SK-N-SH (cell line): ENCODE results near the gene RAD51B. TPM values are rescaled to one million over a fixed set of nuclear protein-coding genes. Genes with fewer than 3 reads are reported as not detected.

Experiments used
- CTCF ChIA-PET: fragments of 300-600, 350-600 bp; formaldehyde crosslinking; extraction: SDS; loops from one replicate; lab custom pipeline; 2021; lab: Yijun Ruan, JAX
- POLR2A ChIA-PET: fragments of 350-600 bp; sonication (Branson Sonifier 250); formaldehyde crosslinking; extraction: SDS; loops from one replicate; lab custom pipeline; 2020; ENCODE audit warnings: antibody characterized with exemption, inconsistent platforms; lab: Yijun Ruan, JAX
- DNase-seq: peaks from one replicate; pipeline ENCODE4 v3.0.0; 2012
- H2AFZ ChIP-seq: fragments of 200-600 bp; sonication (generic); 2 replicates; pipeline ENCODE4 v1.8.1; 2016; ENCODE audit warnings: antibody characterized with exemption, mild to moderate bottlenecking, low read depth
- H3F3A ChIP-seq: fragments of 200-600 bp; sonication (generic); replicated peaks from 2 replicates; pipeline ENCODE3; 2016; ENCODE audit warnings: antibody characterized with exemption, mild to moderate bottlenecking; ENCODE audit not compliant: insufficient read depth
- H3K27ac ChIP-seq, 2 experiments: fragments of 200-500 bp in 1 of 2; fragments of 200-600 bp in 1 of 2; sonication (Bioruptor generic) in 1 of 2; sonication (generic), shearing (Covaris generic) in 1 of 2; 2 replicates each; pipeline versions ENCODE4 v1.5.1 to v1.6.1; 2014 to 2016; ENCODE audit warnings: low read depth in 2 of 2, inconsistent platforms in 1 of 2, low read length in 1 of 2, mild to moderate bottlenecking in 1 of 2, mixed read lengths in 1 of 2
- H3K27me3 ChIP-seq: fragments of 200-600 bp; sonication (generic), shearing (Covaris generic); 2 replicates; pipeline ENCODE4 v1.6.1; 2016; ENCODE audit warnings: mixed run types; ENCODE audit not compliant: insufficient read depth
- H3K36me3 ChIP-seq, 2 experiments: fragments of 200-500 bp in 1 of 2; fragments of 200-600 bp in 1 of 2; sonication (Bioruptor generic) in 1 of 2; sonication (generic) in 1 of 2; replicated peaks in 1 of 2; 2 replicates each; pipeline versions ENCODE3 to v1.5.1; 2014 to 2016; ENCODE audit warnings: low read length in 1 of 2, mild to moderate bottlenecking in 1 of 2; ENCODE audit not compliant: insufficient read depth in 2 of 2, control insufficient read depth in 1 of 2
- H3K4me1 ChIP-seq, 2 experiments: fragments of 200-500 bp in 1 of 2; fragments of 200-600 bp in 1 of 2; sonication (Bioruptor generic) in 1 of 2; sonication (generic), shearing (Covaris generic) in 1 of 2; 2 replicates each; pipeline versions ENCODE4 v1.5.1 to v1.6.1; 2014 to 2016; ENCODE audit warnings: low read depth in 1 of 2, low read length in 1 of 2, mixed run types in 1 of 2; ENCODE audit not compliant: insufficient read depth in 2 of 2, control insufficient read depth in 1 of 2
- H3K4me2 ChIP-seq: fragments of 200-600 bp; sonication (generic), shearing (Covaris generic); 2 replicates; pipeline ENCODE4 v1.6.1; 2017; ENCODE audit warnings: mixed run types
- H3K4me3 ChIP-seq, 2 experiments: fragments of 200-500 bp in 1 of 2; fragments of 200-600 bp in 1 of 2; sonication (Bioruptor generic) in 1 of 2; sonication (generic), shearing (Covaris generic) in 1 of 2; 2 replicates each; pipeline versions ENCODE4 v1.5.1 to v1.8.1; 2014 to 2016; ENCODE audit warnings: low read depth in 2 of 2, inconsistent platforms in 1 of 2, low read length in 1 of 2, mild to moderate bottlenecking in 1 of 2, mixed read lengths in 1 of 2, moderate library complexity in 1 of 2
- H3K79me2 ChIP-seq: fragments of 200-600 bp; sonication (generic); 2 replicates; pipeline ENCODE4 v1.8.1; 2017; ENCODE audit warnings: mild to moderate bottlenecking; ENCODE audit not compliant: insufficient read depth
- H3K9ac ChIP-seq: fragments of 200-600 bp; sonication (generic); 2 replicates; pipeline ENCODE4 v1.6.1; 2017; ENCODE audit warnings: mixed run types
- H3K9me2 ChIP-seq: fragments of 200-600 bp; sonication (generic); 2 replicates; pipeline ENCODE4 v1.6.1; 2017; ENCODE audit warnings: mixed run types
- H3K9me3 ChIP-seq: fragments of 200-600 bp; sonication (generic); 2 replicates; pipeline ENCODE4 v1.6.1; 2017; ENCODE audit warnings: mixed run types, mild to moderate bottlenecking, moderate library complexity
- H4K20me1 ChIP-seq: fragments of 200-600 bp; sonication (generic); 2 replicates; pipeline ENCODE4 v1.6.1; 2017; ENCODE audit warnings: mild to moderate bottlenecking, mixed run types; ENCODE audit not compliant: insufficient read depth
- CTCF ChIP-seq: fragments of 200-600 bp; sonication (generic); IDR thresholded peaks from 2 replicates; pipeline ENCODE4 v1.6.1; 2017; ENCODE audit warnings: antibody characterized with exemption, mild to moderate bottlenecking, moderate library complexity
- ELF1 ChIP-seq: IDR thresholded peaks from 2 replicates; pipeline ENCODE4 v1.4.0; 2012
- EP300 ChIP-seq, 2 experiments: IDR thresholded peaks; 2 replicates each; pipeline versions ENCODE4 v1.4.0 to v1.6.1; 2012; ENCODE audit warnings: borderline replicate concordance in 1 of 2, low read depth in 1 of 2, low read length in 1 of 2
- EZH2phosphoT487 ChIP-seq: fragments of 200-600 bp; sonication (generic); IDR thresholded peaks from 2 replicates; pipeline ENCODE4 v1.6.1; 2017; ENCODE audit warnings: low read depth, mixed run types, mild to moderate bottlenecking, antibody characterized with exemption, moderate library complexity, borderline replicate concordance
- FOSL2 ChIP-seq: IDR thresholded peaks from 2 replicates; pipeline ENCODE4 v1.4.0; 2012; ENCODE audit warnings: low read depth, mild to moderate bottlenecking, moderate library complexity, borderline replicate concordance
- FOXJ3 ChIP-seq: sonication (generic); formaldehyde crosslinking; IDR thresholded peaks from 2 replicates; pipeline ENCODE4 v1.5.1; 2020; ENCODE audit warnings: mild to moderate bottlenecking, missing genetic modification reagents
- GABPA ChIP-seq: IDR thresholded peaks from 2 replicates; pipeline ENCODE4 v1.4.0; 2012; ENCODE audit warnings: low read depth, mild to moderate bottlenecking
- GATA2 ChIP-seq: sonication (generic); formaldehyde crosslinking; IDR thresholded peaks from 2 replicates; pipeline ENCODE4 v1.5.0; 2020; ENCODE audit warnings: mild to moderate bottlenecking, missing genetic modification reagents
- MEF2A ChIP-seq: IDR thresholded peaks from 2 replicates; pipeline ENCODE4 v1.4.0; 2012; ENCODE audit warnings: low read depth, borderline replicate concordance
- MXI1 ChIP-seq: IDR thresholded peaks from 2 replicates; pipeline ENCODE4 v1.6.1; 2012; ENCODE audit warnings: mild to moderate bottlenecking, low read depth, low read length, improper control_type of control experiment
- NFIC ChIP-seq: IDR thresholded peaks from 2 replicates; pipeline ENCODE4 v1.4.0; 2012; ENCODE audit warnings: borderline replicate concordance
- NRF1 ChIP-seq: IDR thresholded peaks from 2 replicates; pipeline ENCODE4 v1.6.1; 2012; ENCODE audit warnings: low read depth, mild to moderate bottlenecking, low read length
- PBX3 ChIP-seq: IDR thresholded peaks from 2 replicates; pipeline ENCODE4; 2012
- RCOR1 ChIP-seq: fragments of 150-350 bp; IDR thresholded peaks from 2 replicates; pipeline ENCODE4 v1.6.1; 2017; ENCODE audit warnings: antibody characterized with exemption, low read length
- RXRA ChIP-seq: IDR thresholded peaks from 2 replicates; pipeline ENCODE4 v1.4.0; 2012; ENCODE audit warnings: low read depth, mild to moderate bottlenecking, borderline replicate concordance
- SMC3 ChIP-seq: IDR thresholded peaks from 2 replicates; pipeline ENCODE4 v1.6.1; 2012; ENCODE audit warnings: low read depth, low read length, improper control_type of control experiment
- TAF1 ChIP-seq: IDR thresholded peaks from 2 replicates; pipeline ENCODE4 v1.6.1; 2012; ENCODE audit warnings: low read depth, mild to moderate bottlenecking, low read length, moderate library complexity, borderline replicate concordance
- TCF12 ChIP-seq: IDR thresholded peaks from 2 replicates; pipeline ENCODE4 v1.4.0; 2012
- TEAD4 ChIP-seq: IDR thresholded peaks from 2 replicates; pipeline ENCODE4 v1.4.0; 2012; ENCODE audit warnings: mild to moderate bottlenecking, borderline replicate concordance; ENCODE audit not compliant: insufficient read depth
- USF2 ChIP-seq: fragments of 150-350 bp; IDR thresholded peaks from 2 replicates; pipeline ENCODE4 v1.6.1; 2017; ENCODE audit warnings: antibody characterized with exemption, low read length, low read depth, borderline replicate concordance
- ZBTB33 ChIP-seq: IDR thresholded peaks from 2 replicates; pipeline ENCODE4 v1.4.0; 2012; ENCODE audit warnings: low read depth, borderline replicate concordance
- WGBS: methylation state at CpG from one replicate; pipeline ENCODE4 v1.1.6; 2017; ENCODE audit warnings: low lambda C conversion rate; 5-methylcytosine and 5-hydroxymethylcytosine counted together
- polyA plus RNA-seq, 3 experiments: library from polyadenylated mRNA; depleted of rRNA; stranded (reverse); fragments of >200 nt; gene quantifications; 2 replicates each; pipeline ENCODE4 v1.2.3, GENCODE V29; 2012

The RAD51B gene
- polyA plus RNA-seq, 1 of the 3 experiments (the other 2 are of a cell fraction): 6.0 TPM

GRCh38 chr14:68097727-68098126 is 278.1 kb downstream of the RAD51B start (continued):
- no peak for TF ChIP-seq MEF2A
- TF ChIP-seq EP300 (IDR thresholded peaks at IDR 0.05; ENCODE audit: borderline replicate concordance in 1 of 2, low read depth in 1 of 2, low read length in 1 of 2): no peak
- TF ChIP-seq SMC3: no peak
- TF ChIP-seq RCOR1: no peak

GRCh38 chr14:68098834-68099233 is 279.3 kb downstream of the RAD51B start:
- no peak for TF ChIP-seq NFIC
- TF ChIP-seq MXI1: no peak
- no peak for TF ChIP-seq TEAD4
- no peak for TF ChIP-seq ZBTB33
- TF ChIP-seq RXRA: no peak
- no peak for TF ChIP-seq NRF1
- H3F3A ChIP-seq: peaks cover 3% of the 10 kb centered on the region
- H2AFZ ChIP-seq: no peak overlapping the region
- peaks cover 10% of the 10 kb centered on the region; the same call in 1 of the 2 replicates for H3K9me3 ChIP-seq
- ChIA-PET POLR2A (no interaction called here), CTCF (no interaction called here)
- no peak overlapping the region for H3K4me3 ChIP-seq
- H3K27ac ChIP-seq: no peak overlapping the region
- H3K4me1 ChIP-seq: peaks cover 0 to 3% of the 10 kb centered on the region in 2 experiments; a peak in 1 of 4 replicates
- H3K27me3 ChIP-seq: no peaks in the 10 kb centered on the region
- no peak for DNase-seq
- H3K4me2 ChIP-seq: no peak overlapping the region
- no peaks in the 10 kb centered on the region for H3K9me2 ChIP-seq
- no peaks in the 10 kb centered on the region for H4K20me1 ChIP-seq
- H3K79me2 ChIP-seq: no peaks in the 10 kb centered on the region
- no peaks in the 10 kb centered on the region for H3K36me3 ChIP-seq
- H3K9ac ChIP-seq: no peak overlapping the region
- WGBS: 91% methylated on average over 2 of the region's 2 CpGs

GRCh38 chr14:68099495-68100045 is 280.0 kb downstream of the RAD51B start:
- H3K9me2 ChIP-seq: no peaks in the 10 kb centered on the region
- peaks cover 3% of the 10 kb centered on the region for H3F3A ChIP-seq
- CTCF ChIA-PET: interaction anchor here (0.6 kb wide), 1 partner anchor 70 kb away, joined by 3 read pairs; no protein-coding TSS in a partner anchor
- H4K20me1 ChIP-seq: no peaks in the 10 kb centered on the region
- peaks cover 10% of the 10 kb centered on the region; the same call in 1 of the 2 replicates for H3K9me3 ChIP-seq
- peaks cover 0 to 7% of the 10 kb centered on the region in 2 experiments; a peak in 1 of 4 replicates for H3K4me1 ChIP-seq
- H3K9ac ChIP-seq: no peak overlapping the region
- H3K36me3 ChIP-seq: no peaks in the 10 kb centered on the region
- H3K4me3 ChIP-seq: no peak overlapping the region
- POLR2A ChIA-PET: no interaction called here
- no peak overlapping the region for H3K4me2 ChIP-seq
- no peak overlapping the region for H2AFZ ChIP-seq
- H3K79me2 ChIP-seq: no peaks in the 10 kb centered on the region
- WGBS: 80% methylated on average over 5 of the region's 5 CpGs
- no peaks in the 10 kb centered on the region for H3K27me3 ChIP-seq
- no peak overlapping the region for H3K27ac ChIP-seq
- DNase-seq: no peak
- no peak for TF ChIP-seq FOSL2
- no peak for TF ChIP-seq NRF1
- TF ChIP-seq SMC3: no peak
- TF ChIP-seq CTCF: no peak
- TF ChIP-seq PBX3: no peak
- no peak for TF ChIP-seq TEAD4
- TF ChIP-seq MXI1: no peak
- no peak for TF ChIP-seq TAF1
- no peak for TF ChIP-seq GABPA
- TF ChIP-seq GATA2: no peak
- TF ChIP-seq USF2: no peak
- no peak for TF ChIP-seq FOXJ3 (CRISPR knock-in tag)
- TF ChIP-seq TCF12: no peak
- no peak for TF ChIP-seq ELF1
- TF ChIP-seq EZH2phosphoT487: no peak
